Heart left ventricle (tissue), 16 donors: Measurements from ENCODE around the gene HOXB4. TPM values are rescaled to one million over a fixed set of nuclear protein-coding genes. Genes with fewer than 3 reads are reported as not detected.

Source experiments
- ATAC-seq, 4 donors: fragments of 200-7000 bp; cut with Tn5 transposase; one replicate each; pipeline ENCODE4 v1.9.1; 2020 to 2022; ENCODE audit warnings: moderate library complexity in 4 of 4, mild to moderate bottlenecking in 3 of 4, moderate number of reproducible peaks in 1 of 4
- DNase-seq, 5 donors: peaks; one replicate each; pipeline ENCODE4 v3.0.0-alpha.2; 2020
- H3K27ac ChIP-seq, 12 donors: fragments of 200-600 bp; sonication (generic) in 4 of 12; one replicate each; pipeline versions ENCODE4 v1.5.0 to v1.8.0; 2016 to 2022; ENCODE audit warnings: mild to moderate bottlenecking in 2 of 12
- H3K27me3 ChIP-seq, 9 donors: fragments of 200-600 bp; sonication (generic) in 2 of 9; one replicate each; pipeline versions ENCODE4 v1.5.1 to v1.8.0; 2016 to 2022; ENCODE audit warnings: mild to moderate bottlenecking in 3 of 9
- H3K36me3 ChIP-seq, 9 donors: fragments of 200-600 bp; sonication (generic) in 2 of 9; one replicate each; pipeline versions ENCODE4 v1.5.0 to v1.8.0; 2018 to 2022; ENCODE audit warnings: mild to moderate bottlenecking in 2 of 9
- H3K4me1 ChIP-seq, 12 donors: fragments of 200-600 bp; sonication (generic) in 4 of 12; one replicate each; pipeline versions ENCODE4 v1.5.0 to v1.8.0; 2016 to 2022; ENCODE audit warnings: mild to moderate bottlenecking in 3 of 12
- H3K4me3 ChIP-seq, 12 donors: fragments of 200-600 bp; sonication (generic) in 4 of 12; one replicate each; pipeline versions ENCODE4 v1.5.0 to v1.8.0; 2017 to 2022; ENCODE audit warnings: mild to moderate bottlenecking in 9 of 12, moderate library complexity in 4 of 12
- H3K9me3 ChIP-seq, 12 donors: fragments of 200-600 bp; sonication (generic) in 4 of 12; one replicate each; pipeline versions ENCODE4 v1.5.0 to v1.8.0; 2016 to 2022; ENCODE audit warnings: mild to moderate bottlenecking in 1 of 12
- CTCF ChIP-seq, 12 donors: fragments of 200-600 bp; sonication (generic) in 4 of 12; IDR thresholded peaks; one replicate each; pipeline versions ENCODE4 v1.5.0 to v1.8.0; 2018 to 2022; ENCODE audit warnings: antibody characterized with exemption in 12 of 12, mild to moderate bottlenecking in 5 of 12
- POLR2A ChIP-seq, 2 donors: fragments of 450-650 bp; IDR thresholded peaks; one replicate each; pipeline ENCODE4 v1.6.1; 2017; ENCODE audit warnings: antibody characterized with exemption in 2 of 2, mild to moderate bottlenecking in 2 of 2, moderate library complexity in 2 of 2
- WGBS, 4 donors: extraction: QIAGEN DNeasy Blood & Tissue Kit in 2 of 4; methylation state at CpG; one replicate each; pipeline versions ENCODE4 v1.1.5 to v1.1.7; 2013 to 2018; 5-methylcytosine and 5-hydroxymethylcytosine counted together
- intact Hi-C, 10 donors: fragments of 100-400 bp; cut with DNase I; formaldehyde crosslinking; loops; one replicate each; pipeline versions ENCODE4 v1.11.1 to v1.14.2; 2022
- polyA plus RNA-seq, 2 donors: library from polyadenylated mRNA; stranded (reverse); fragments of 200-250 nt; gene quantifications; one replicate each; pipeline ENCODE4 v1.2.3, GENCODE V29; 2013
- total RNA-seq, 9 donors: library from RNA; depleted of rRNA in 2 of 9; stranded (reverse); fragments of >200 nt in 2 of 9; fragmentation: NEBNext Ultra II Directional in 3 of 9; extraction: Animal tissue kit (Norgen Biotek cat#: 25700) in 3 of 9; gene quantifications; one replicate each; pipeline versions ENCODE4 v1.1.0 to v1.2.4, GENCODE V29; 2016 to 2023
- donor health status: ischemic (EF 13 %, LVEDD 7.1; RV severe dilation, severe dysfunction).
- donor health status: healthy with polysubstance abuse.
- donor health status: DM: no; HTN: yes; CAD: no.
- donor health status: DM: no; HTN: no; CAD: no.
- donor health status: ischemic (EF 25% LVEDD 6.9; RV normal size, moderate dysfunction).
- donor health status: ischemic (EF 25% LVEDD 5.7; RV mildly dilated, moderate dysfunction).
- donor health status: healthy.
- donor health status: DM: yes; HTN: yes; CAD: no.
- donor health status: ischemic (EF 35%, LVEDD 5.7; RV mildly dilated, moderate dysfunction).
- donor health status: nonischemic (EF 11% LVEDD 7.7; RV severe dilation, severe dysfunction).
- donor health status: DM: yes; HTN: yes; CAD: no.
- donor health status: PGD.
- donor health status: ischemic (EF 29% LVEDD 5.4; RV normal size, mild dysfunction).
- donor health status: nonischemic (EF 23%, LVEDD 6.1; RV moderate dilation, normal function).

Gene HOXB4
- total and polyA plus RNA-seq, 11 donors, result 0.27 to 2.8 (median 0.59) TPM; not detected in 1

GRCh38 chr17:48597778-48598631 is 19.9 kb upstream of the HOXB4 start:
- no peaks in the 10 kb centered on the region for H3K9me3 ChIP-seq
- TF ChIP-seq CTCF (IDR thresholded peaks at IDR 0.05) (no peak), POLR2A (IDR thresholded peaks at IDR 0.05) (peak in 1 of 2 donors; percentile 29)
- WGBS, 4 donors, result 1% methylated on average over 58 to 68 of the region's 68 CpGs
- peak in 3 of 4 donors; percentile 16 to 58 (median 45) for ATAC-seq
- H3K27me3 ChIP-seq, result peaks cover 75 to 100% (median 98%) of the 10 kb centered on the region in 9 donors
- peaks cover 0 to 44% (median 18%) of the 10 kb centered on the region in 12 donors for H3K4me1 ChIP-seq
- peak overlapping the region; percentile 14 to 62 (median 48) for H3K4me3 ChIP-seq
- peak in 3 of 5 donors; percentile 49 to 80 (median 52) for DNase-seq
- no peaks in the 10 kb centered on the region for H3K36me3 ChIP-seq
- intact Hi-C loops, result loop anchor here in 1 of 10 donors (5.0 kb wide), 1 partner anchor 261 kb away; no protein-coding TSS in a partner anchor
- H3K27ac ChIP-seq, result peak overlapping the region in 7 of 12 donors; percentile 3 to 97 (median 38)

- H3K27me3 ChIP-seq, result peaks cover 74 to 100% (median 98%) of the 10 kb centered on the region in 9 donors
- 0 to 3% (median 2%) methylated on average over 1 to 16 of the region's 16 CpGs for WGBS, 4 donors
- no peaks in the 10 kb centered on the region for H3K36me3 ChIP-seq
- ATAC-seq, result no peak
- no peaks in the 10 kb centered on the region for H3K9me3 ChIP-seq
- TF ChIP-seq POLR2A (IDR thresholded peaks at IDR 0.05), result no peak
- TF ChIP-seq CTCF (IDR thresholded peaks at IDR 0.05), result no peak
- DNase-seq, result no peak
- H3K4me1 ChIP-seq, result peaks cover 0 to 48% (median 20%) of the 10 kb centered on the region in 12 donors
- intact Hi-C loops, result loop anchor here in 1 of 10 donors (5.0 kb wide), 1 partner anchor 260 kb away; no protein-coding TSS in a partner anchor
- peak overlapping the region; percentile 14 to 62 (median 48) for H3K4me3 ChIP-seq
- peak overlapping the region in 6 of 12 donors; percentile 3 to 97 (median 42) for H3K27ac ChIP-seq
Measured at GRCh38 chr17:48597528-48597777, 19.3 kb upstream of the HOXB4 start.

GRCh38 chr17:48596735-48597527 is 18.8 kb upstream of the HOXB4 start:
- DNase-seq, result no peak
- intact Hi-C loops, result loop anchor here in 1 of 10 donors (5.0 kb wide), 1 partner anchor 260 kb away; no protein-coding TSS in a partner anchor
- Histone ChIP-seq H3K36me3 (no peaks in the 10 kb centered on the region), H3K4me3 (peak overlapping the region; percentile 14 to 62 (median 48)), H3K27ac (peak overlapping the region in 5 of 12 donors; percentile 8 to 97 (median 47)), H3K9me3 (no peaks in the 10 kb centered on the region), H3K4me1 (peaks cover 0 to 48% (median 20%) of the 10 kb centered on the region in 12 donors), H3K27me3 (peaks cover 74 to 100% (median 98%) of the 10 kb centered on the region in 9 donors)
- TF ChIP-seq CTCF (IDR thresholded peaks at IDR 0.05) (no peak), POLR2A (IDR thresholded peaks at IDR 0.05) (no peak)
- ATAC-seq, result no peak
- WGBS, 4 donors, result 6 to 10% (median 7%) methylated on average over 24 to 26 of the region's 26 CpGs
